ENCODE data around the gene SRC.
A peak's percentile ranks its signal among the peaks of the same experiment; 100 is the strongest.

The SRC gene

GRCh38 chr20:37420610-37421009 lies 74.7 kb downstream of the SRC start:
- Mint-ChIP-seq H3K36me3 (ENCODE audit: low read depth) (no peaks in the 10 kb centered on the region), H3K27me3 (ENCODE audit: low read depth, poor library complexity) (peaks cover 20% of the 10 kb centered on the region), H3K4me3 (peak overlapping the region; percentile 28), H3K27ac (no peak overlapping the region), H3K9me3 (no peaks in the 10 kb centered on the region), H3K4me1 (no peaks in the 10 kb centered on the region)
- no peak for DNase-seq
- no peak for TF ChIP-seq CTCF (IDR thresholded peaks at IDR 0.05)

DNA sequence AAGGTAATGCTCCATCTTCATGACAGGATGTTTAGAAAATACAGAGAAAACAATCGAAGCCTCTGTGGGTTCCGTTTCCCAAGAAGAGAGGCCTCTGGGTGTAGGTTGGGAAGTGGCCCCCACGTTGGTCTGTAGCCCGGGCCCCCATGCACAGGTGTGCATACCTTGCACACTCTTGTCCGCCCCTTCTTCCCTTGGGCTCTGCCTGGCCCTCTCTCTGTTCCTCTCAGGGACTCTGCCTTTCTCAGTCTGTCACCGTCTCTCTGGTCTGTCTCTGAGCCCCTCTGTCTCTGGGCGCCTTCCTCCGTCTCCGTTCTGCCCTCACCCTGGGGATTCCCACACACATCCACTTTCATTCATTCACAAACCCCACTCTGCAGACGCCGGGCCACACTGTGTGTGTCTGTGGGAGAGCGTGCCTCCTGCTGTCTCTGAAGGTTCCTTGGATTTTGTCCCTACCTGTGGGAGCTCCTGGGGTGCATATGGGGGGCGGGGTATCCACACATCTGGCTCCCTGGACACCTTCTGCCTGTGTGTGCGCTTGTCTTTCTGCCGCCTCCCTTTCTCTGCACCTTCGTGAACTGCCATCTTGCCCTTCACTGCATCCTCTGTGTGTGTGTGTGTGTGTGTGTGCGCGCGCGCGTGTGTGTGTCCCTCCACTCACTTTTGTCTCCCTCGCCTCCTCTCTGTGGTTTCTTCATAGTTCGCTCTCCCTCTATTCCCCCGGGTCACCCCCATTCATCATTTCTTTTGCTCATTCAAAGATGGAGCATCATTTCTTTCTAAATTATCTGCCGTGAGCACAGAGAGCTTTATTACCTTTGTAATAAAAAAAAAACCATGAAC lies 75.3 kb downstream of the SRC start:
- no peak for DNase-seq
- Mint-ChIP-seq H3K9me3 (no peaks in the 10 kb centered on the region), H3K27ac (no peak overlapping the region), H3K4me3 (no peak overlapping the region), H3K4me1 (no peaks in the 10 kb centered on the region), H3K27me3 (ENCODE audit: low read depth, poor library complexity) (peaks cover 20% of the 10 kb centered on the region), H3K36me3 (ENCODE audit: low read depth) (no peaks in the 10 kb centered on the region)
- TF ChIP-seq CTCF (IDR thresholded peaks at IDR 0.05) = no peak

GRCh38 chr20:37421988-37422387 lies 76.0 kb downstream of the SRC start:
- Mint-ChIP-seq H3K36me3 (ENCODE audit: low read depth) (no peaks in the 10 kb centered on the region), H3K27me3 (ENCODE audit: low read depth, poor library complexity) (peaks cover 20% of the 10 kb centered on the region), H3K4me3 (no peak overlapping the region), H3K27ac (no peak overlapping the region), H3K9me3 (no peaks in the 10 kb centered on the region), H3K4me1 (no peaks in the 10 kb centered on the region)
- no peak for TF ChIP-seq CTCF (IDR thresholded peaks at IDR 0.05)
- DNase-seq = no peak

GRCh38 chr20:37422791-37423286 lies 76.9 kb downstream of the SRC start:
- H3K4me3 Mint-ChIP-seq = no peak overlapping the region

DNA sequence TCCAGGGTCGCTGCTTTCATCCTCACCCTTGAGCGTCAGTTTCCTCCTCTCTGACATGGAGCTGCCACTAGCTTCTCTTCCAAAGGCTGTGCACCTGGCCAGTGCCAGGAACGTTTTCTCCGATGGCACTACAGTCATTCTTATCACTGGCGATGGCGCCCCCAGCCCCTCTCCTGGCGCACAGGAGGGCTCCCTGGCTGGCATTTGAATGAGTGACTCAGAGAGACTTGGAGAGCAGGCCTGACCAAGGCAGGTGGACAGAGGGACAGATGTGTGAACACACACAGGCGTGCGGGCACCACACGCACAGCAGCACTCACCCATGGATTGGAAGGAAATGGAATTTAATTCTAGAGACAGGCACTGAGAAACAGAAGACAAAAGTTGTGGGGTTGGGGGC lies 77.6 kb downstream of the SRC start:
- no peak overlapping the region for H3K27ac Mint-ChIP-seq
- peaks cover 20% of the 10 kb centered on the region for H3K27me3 Mint-ChIP-seq (ENCODE audit: low read depth, poor library complexity)
- no peaks in the 10 kb centered on the region for H3K9me3 Mint-ChIP-seq
- no peak for DNase-seq
- H3K4me3 Mint-ChIP-seq = no peak overlapping the region
- H3K4me1 Mint-ChIP-seq = no peaks in the 10 kb centered on the region
- no peaks in the 10 kb centered on the region for H3K36me3 Mint-ChIP-seq (ENCODE audit: low read depth)
- TF ChIP-seq CTCF (IDR thresholded peaks at IDR 0.05) = no peak

More at GRCh38 chr20:37422791-37423286, 76.9 kb downstream of the SRC start:
- Mint-ChIP-seq H3K27ac (no peak overlapping the region), H3K36me3 (ENCODE audit: low read depth) (no peaks in the 10 kb centered on the region), H3K4me1 (no peaks in the 10 kb centered on the region), H3K27me3 (ENCODE audit: low read depth, poor library complexity) (peaks cover 20% of the 10 kb centered on the region), H3K9me3 (no peaks in the 10 kb centered on the region)
- no peak for DNase-seq
- TF ChIP-seq CTCF (IDR thresholded peaks at IDR 0.05) = no peak

Data from nephron progenitor cell (in vitro differentiated cells).